Osteocyte (in vitro differentiated cells): Measurements from ENCODE around the gene MOBP. TPM values are rescaled to one million over a fixed set of nuclear protein-coding genes. Genes with fewer than 3 reads are reported as not detected.

Source experiments
- DNase-seq: peaks from one replicate; pipeline ENCODE4 v3.0.0; 2021; ENCODE audit warnings: mixed read lengths; ENCODE audit not compliant: unreplicated experiment; ENCODE audit errors: extremely low spot score
- H3K27ac Mint-ChIP-seq: one replicate; pipeline ENCODE4 v1.8.0; 2021; ENCODE audit warnings: mild to moderate bottlenecking, mixed read lengths; ENCODE audit not compliant: unreplicated experiment
- H3K27me3 Mint-ChIP-seq: one replicate; pipeline ENCODE4 v1.8.0; 2021; ENCODE audit warnings: mixed read lengths; ENCODE audit not compliant: unreplicated experiment
- H3K36me3 Mint-ChIP-seq: one replicate; pipeline ENCODE4 v1.8.0; 2021; ENCODE audit warnings: mixed read lengths; ENCODE audit not compliant: unreplicated experiment
- H3K4me1 Mint-ChIP-seq: one replicate; pipeline ENCODE4 v1.8.0; 2021; ENCODE audit warnings: mixed read lengths; ENCODE audit not compliant: unreplicated experiment
- H3K4me3 Mint-ChIP-seq: one replicate; pipeline ENCODE4 v1.8.0; 2021; ENCODE audit warnings: mild to moderate bottlenecking, moderate library complexity, mixed read lengths; ENCODE audit not compliant: unreplicated experiment
- H3K9me3 Mint-ChIP-seq: one replicate; pipeline ENCODE4 v1.8.0; 2021; ENCODE audit warnings: mixed read lengths; ENCODE audit not compliant: unreplicated experiment
- total RNA-seq: library from RNA; stranded (reverse); gene quantifications from 2 replicates; pipeline ENCODE4 v1.2.1, GENCODE V29; 2021
- TF ChIP-seq, protein P1 (sequence below): fragments of 200-600 bp; sonication (generic); IDR thresholded peaks from 2 replicates; pipeline ENCODE4 v1.5.0; 2021; ENCODE audit warnings: antibody characterized with exemption, mild to moderate bottlenecking, moderate library complexity

Gene MOBP
- total RNA-seq, 1 donor from 2014 or later = not detected

DNA sequence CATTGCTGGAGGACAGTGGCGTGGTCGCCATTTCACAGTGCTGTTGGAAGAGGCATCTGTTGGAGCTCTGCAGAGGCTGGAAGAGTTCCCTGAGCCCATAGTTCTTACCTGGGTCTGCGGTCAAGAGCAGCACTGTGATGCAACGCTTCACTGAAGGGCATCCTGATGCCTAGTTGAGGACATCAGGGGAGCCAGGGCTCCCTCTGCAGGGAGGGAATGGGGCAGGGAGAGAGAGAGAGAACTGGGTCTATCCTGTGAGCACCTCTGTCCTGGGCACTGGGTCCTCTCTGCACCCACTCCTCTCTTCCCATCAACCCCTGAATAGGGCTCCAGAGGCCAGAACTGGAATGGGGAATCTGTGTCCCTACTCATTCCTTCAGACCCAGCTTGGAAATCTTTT lies 23.9 kb upstream of the MOBP start:
- Mint-ChIP-seq H3K27me3 (peaks cover 11% of the 10 kb centered on the region), H3K4me3 (no peak overlapping the region), H3K36me3 (no peaks in the 10 kb centered on the region), H3K4me1 (peaks cover 2% of the 10 kb centered on the region), H3K27ac (no peak overlapping the region), H3K9me3 (no peaks in the 10 kb centered on the region)
- TF ChIP-seq, protein P1, sequence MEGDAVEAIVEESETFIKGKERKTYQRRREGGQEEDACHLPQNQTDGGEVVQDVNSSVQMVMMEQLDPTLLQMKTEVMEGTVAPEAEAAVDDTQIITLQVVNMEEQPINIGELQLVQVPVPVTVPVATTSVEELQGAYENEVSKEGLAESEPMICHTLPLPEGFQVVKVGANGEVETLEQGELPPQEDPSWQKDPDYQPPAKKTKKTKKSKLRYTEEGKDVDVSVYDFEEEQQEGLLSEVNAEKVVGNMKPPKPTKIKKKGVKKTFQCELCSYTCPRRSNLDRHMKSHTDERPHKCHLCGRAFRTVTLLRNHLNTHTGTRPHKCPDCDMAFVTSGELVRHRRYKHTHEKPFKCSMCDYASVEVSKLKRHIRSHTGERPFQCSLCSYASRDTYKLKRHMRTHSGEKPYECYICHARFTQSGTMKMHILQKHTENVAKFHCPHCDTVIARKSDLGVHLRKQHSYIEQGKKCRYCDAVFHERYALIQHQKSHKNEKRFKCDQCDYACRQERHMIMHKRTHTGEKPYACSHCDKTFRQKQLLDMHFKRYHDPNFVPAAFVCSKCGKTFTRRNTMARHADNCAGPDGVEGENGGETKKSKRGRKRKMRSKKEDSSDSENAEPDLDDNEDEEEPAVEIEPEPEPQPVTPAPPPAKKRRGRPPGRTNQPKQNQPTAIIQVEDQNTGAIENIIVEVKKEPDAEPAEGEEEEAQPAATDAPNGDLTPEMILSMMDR = no peak
- DNase-seq = no peak

DNA sequence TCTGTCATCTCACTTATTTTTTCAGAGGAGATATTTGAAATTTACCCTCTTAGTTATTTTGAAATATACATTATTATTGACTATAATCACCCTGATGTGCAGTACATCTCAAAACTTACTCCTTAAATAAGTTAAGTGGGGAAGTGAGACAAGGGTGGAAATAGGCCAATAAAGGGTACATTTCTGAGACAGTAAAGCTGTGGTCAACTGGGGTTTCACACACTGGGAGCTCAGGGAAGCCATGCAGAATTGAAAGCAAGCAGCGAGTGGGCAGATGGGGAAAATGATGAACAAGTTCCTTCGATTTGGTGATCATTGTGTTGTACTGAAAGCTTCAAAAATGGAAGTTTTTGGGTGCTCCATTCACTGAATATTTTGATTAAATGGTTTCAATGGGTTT lies 21.6 kb upstream of the MOBP start:
- H3K4me3 Mint-ChIP-seq = no peak overlapping the region
- no peaks in the 10 kb centered on the region for H3K9me3 Mint-ChIP-seq
- TF ChIP-seq, protein P1 = no peak
- H3K27me3 Mint-ChIP-seq = peaks cover 11% of the 10 kb centered on the region
- DNase-seq = no peak
- H3K36me3 Mint-ChIP-seq = no peaks in the 10 kb centered on the region
- no peak overlapping the region for H3K27ac Mint-ChIP-seq
- H3K4me1 Mint-ChIP-seq = peaks cover 2% of the 10 kb centered on the region

DNA sequence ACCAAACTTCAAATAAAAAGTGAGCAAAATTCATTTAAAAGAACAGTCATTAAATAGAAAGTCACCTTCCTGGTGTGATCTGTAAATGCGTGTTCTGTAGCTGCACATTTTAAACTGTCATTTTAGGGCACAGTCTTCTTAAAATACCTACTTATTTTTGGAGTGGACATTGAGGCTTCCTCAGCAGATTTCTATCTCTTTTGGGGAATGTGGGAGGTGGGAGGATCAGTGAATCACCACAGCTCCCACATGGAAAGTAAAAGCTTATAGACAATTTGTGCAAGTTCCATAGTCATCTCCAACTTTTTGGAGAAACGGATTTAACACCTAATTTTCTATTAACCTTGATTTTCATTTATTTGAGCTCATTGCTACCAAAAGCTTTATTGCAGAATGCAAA lies 21.0 kb upstream of the MOBP start:
- peaks cover 11% of the 10 kb centered on the region for H3K27me3 Mint-ChIP-seq
- no peak overlapping the region for H3K4me3 Mint-ChIP-seq
- H3K4me1 Mint-ChIP-seq = peaks cover 2% of the 10 kb centered on the region
- no peak overlapping the region for H3K27ac Mint-ChIP-seq
- TF ChIP-seq, protein P1 = no peak
- H3K9me3 Mint-ChIP-seq = no peaks in the 10 kb centered on the region
- no peaks in the 10 kb centered on the region for H3K36me3 Mint-ChIP-seq
- DNase-seq = no peak

DNA sequence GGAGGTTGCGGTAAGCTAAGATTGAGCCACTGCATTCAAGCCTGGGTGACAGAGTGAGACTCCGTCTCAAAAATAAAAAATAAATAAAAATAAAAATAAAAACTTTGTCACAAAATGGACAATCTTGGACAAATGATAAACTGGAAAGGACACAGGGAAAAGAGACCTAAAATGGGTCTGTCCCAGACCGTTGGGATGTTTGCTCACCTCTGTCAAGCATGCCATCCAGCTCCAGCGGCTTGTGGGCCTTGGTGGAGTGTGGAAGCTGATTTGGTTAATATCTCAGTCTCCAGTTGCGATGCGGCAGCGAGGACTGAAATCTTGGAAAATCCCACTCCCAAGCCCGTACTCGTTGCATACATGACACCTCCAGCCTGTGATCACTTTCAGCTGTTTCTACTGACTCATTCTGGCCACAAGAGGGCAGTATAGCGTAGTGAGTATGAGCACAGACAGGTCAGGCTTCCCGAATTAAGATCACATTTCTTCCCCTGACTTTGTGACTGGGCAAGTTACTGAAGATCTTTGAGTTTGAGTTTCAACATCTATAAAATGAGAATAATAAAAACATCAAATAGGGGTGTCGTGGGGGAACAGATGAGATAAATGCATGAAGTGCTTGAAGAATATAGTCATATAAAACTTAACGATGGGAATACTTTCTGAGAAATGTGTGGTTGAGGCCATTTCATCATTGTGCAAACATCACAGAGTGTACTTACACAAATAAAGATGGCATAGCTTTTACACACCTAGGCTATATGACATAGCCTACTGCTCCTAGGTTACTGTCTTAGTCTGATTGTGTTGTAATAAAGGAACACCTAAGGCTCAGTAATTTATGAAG lies 19.6 kb upstream of the MOBP start:
- Mint-ChIP-seq H3K36me3 (no peaks in the 10 kb centered on the region), H3K4me3 (no peak overlapping the region), H3K27me3 (peaks cover 15% of the 10 kb centered on the region), H3K9me3 (no peaks in the 10 kb centered on the region), H3K4me1 (peaks cover 2% of the 10 kb centered on the region), H3K27ac (no peak overlapping the region)
- TF ChIP-seq, protein P1 = peak; percentile 85
- no peak for DNase-seq

DNA sequence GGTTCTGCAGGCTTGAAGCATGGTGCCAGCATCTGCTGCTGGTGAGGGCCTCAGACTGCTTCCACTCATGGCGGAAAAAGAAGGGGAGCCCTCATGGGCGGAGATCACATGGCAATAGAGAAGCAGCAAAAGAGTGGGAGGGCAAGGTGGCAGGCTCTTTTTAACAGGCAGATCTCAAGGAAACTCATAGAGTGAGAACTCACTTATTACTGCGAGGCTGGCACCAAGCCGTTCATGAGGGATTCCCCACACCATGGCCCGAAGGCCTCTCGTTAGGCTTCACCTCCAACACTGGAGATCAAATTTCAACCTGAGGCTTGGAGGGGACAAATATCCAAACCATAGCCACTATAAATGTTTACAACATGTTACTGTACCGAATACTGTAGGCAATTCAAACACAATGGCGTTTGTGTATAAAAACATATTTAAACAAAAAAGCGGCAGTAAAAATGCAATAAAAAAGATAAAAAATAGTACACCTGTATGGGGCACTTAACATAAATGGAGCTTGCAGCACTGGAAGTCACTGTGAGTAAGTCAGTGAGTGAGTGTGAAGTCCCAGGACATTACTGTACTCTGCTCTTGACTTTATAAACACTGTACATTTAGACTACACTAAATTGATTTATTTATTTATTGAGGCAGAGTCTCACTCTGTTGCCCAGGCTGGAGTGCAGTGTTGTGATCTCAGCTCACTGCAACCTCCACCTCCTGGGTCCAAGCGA lies 18.8 kb upstream of the MOBP start:
- H3K27me3 Mint-ChIP-seq = peaks cover 19% of the 10 kb centered on the region
- no peaks in the 10 kb centered on the region for H3K36me3 Mint-ChIP-seq
- H3K9me3 Mint-ChIP-seq = no peaks in the 10 kb centered on the region
- H3K4me3 Mint-ChIP-seq = no peak overlapping the region
- no peak for DNase-seq
- TF ChIP-seq, protein P1 = no peak
- H3K27ac Mint-ChIP-seq = no peak overlapping the region
- peaks cover 2% of the 10 kb centered on the region for H3K4me1 Mint-ChIP-seq
